HG03521 (cell line): ENCODE data around the gene NOL8.
A peak's percentile ranks its signal among the peaks of the same experiment; 100 is the strongest.

ENCODE experiments used
- ATAC-seq: cut with Tn5 transposase; IDR thresholded peaks from one replicate; pipeline ENCODE4 v1.9.1; 2021; ENCODE audit warnings: mild to moderate bottlenecking, moderate library complexity; ENCODE audit not compliant: unreplicated experiment

NOL8 gene

GRCh38 chr9:92312887-92313623 lies 12.1 kb downstream of the NOL8 start:
- ATAC-seq = no peak

DNA sequence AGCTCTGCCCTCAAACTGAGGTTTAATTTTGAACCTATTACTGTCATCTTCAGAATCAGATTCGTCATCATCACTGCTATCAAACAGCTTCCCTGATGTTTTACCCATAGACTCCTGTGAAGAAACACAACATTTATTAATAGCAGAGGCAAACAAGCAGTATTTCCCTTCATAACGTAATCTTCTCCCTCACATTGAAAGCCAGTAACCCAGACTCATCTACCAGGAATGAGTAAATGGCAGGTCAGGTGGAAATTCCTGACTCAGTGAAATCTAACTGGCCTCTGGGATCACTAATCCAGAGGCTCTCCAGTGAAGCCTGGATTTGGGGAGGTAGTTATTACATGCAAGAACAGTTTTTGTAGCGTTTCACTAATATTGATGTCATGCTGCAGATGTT lies 14.6 kb downstream of the NOL8 start:
- no peak for ATAC-seq

GRCh38 chr9:92308893-92309292 lies 16.3 kb downstream of the NOL8 start:
- ATAC-seq = no peak

DNA sequence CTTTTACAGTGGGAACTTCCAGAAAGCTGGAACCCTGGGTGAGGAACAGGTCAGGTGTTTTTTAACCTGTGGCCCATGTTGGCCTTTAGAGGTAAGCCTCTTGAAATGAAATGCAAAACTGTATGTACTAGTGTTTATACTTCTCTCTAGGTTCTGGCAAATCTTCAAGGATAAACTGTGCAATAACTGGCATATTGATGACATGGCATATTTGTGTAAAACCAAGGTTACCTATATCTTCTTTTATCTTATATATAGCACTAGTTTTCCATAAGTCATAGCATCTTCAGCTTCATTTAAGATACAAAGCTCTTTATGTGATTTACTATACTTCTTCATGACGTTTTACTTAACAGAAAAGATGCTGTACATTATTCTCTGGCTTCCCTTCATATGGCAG lies 24.2 kb downstream of the NOL8 start:
- ATAC-seq = no peak

DNA sequence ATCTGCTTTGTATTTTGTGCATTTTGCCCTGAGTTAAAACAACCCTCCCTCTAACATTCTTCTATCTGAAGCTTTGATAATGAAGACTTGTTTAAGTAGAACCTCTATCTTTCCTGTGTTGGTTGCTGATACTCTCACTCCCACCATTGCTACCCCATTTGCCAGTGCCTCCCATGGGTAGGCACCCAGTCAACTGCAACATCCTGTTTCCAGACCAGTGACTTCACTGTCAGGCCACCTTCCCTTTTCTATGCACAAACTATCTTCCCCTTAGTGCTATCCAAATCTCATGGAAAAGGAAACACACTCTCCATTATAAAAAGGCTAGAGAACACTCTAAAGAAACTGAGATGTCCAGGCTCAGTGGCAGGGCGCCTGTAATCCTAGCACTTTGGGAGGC lies 26.0 kb downstream of the NOL8 start:
- ATAC-seq = no peak

- ATAC-seq = no peak
Measured at GRCh38 chr9:92298036-92298435, 27.1 kb downstream of the NOL8 start.

DNA sequence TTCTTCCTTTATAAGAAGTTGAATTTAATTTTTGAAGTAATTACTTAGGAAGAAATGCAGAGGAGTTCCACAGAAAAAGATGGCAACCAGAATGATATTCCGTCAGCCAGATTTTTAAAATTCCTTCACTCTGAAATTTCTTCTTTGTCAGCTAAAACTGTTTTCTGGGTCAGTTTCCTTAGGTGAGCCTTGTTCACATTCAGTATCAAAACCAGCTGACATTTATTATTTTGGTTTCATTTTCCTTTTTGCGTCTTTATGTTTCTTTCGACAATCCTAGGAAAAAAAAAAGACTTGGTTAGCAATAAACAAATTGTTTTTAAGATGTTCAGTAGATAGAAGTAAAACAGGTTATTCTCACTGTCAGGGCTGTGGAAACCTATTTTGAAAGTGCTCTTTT lies 27.5 kb downstream of the NOL8 start:
- no peak for ATAC-seq

DNA sequence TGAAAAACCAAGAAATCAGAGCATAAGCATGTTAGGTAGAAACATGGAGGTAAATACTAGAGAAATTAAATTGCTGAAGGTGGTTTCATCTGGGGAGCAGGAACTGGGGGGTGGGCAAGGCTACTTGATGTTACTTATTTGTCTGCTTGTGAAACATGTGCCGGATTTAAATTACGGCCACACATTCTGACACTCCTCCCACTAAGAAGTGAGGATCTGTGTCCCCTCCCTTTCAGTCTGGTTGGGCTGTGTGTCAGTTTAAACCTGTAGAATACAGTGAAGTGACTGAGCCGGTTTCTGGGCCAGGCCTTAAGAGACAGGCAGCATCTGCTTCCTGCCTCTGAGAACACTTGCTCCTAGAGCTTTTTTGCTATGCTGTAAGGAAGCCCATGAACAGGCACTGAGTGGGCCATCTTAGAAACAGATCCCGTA lies 29.3 kb downstream of the NOL8 start:
- no peak for ATAC-seq

- no peak for ATAC-seq
Measured at GRCh38 chr9:92295240-92295790, 29.8 kb downstream of the NOL8 start.

DNA sequence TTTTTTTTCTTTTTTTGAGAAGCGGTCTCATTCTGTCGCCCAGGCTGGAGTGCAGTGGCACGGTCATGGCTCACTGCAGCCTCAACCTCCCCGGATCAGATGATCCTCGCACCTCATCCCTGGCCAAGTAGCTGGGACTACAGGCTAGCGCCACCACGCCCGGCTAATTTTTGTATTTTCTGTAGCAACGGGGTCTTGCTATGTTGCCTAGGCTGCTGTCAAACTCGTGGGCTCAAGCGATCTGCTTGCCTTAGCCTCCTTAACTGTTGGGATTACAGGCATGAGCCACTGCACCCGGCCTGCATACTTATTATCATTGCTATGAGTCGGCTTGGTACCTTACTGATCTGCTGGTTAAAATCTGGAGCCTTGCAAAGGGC lies 30.9 kb downstream of the NOL8 start:
- ATAC-seq = no peak

DNA sequence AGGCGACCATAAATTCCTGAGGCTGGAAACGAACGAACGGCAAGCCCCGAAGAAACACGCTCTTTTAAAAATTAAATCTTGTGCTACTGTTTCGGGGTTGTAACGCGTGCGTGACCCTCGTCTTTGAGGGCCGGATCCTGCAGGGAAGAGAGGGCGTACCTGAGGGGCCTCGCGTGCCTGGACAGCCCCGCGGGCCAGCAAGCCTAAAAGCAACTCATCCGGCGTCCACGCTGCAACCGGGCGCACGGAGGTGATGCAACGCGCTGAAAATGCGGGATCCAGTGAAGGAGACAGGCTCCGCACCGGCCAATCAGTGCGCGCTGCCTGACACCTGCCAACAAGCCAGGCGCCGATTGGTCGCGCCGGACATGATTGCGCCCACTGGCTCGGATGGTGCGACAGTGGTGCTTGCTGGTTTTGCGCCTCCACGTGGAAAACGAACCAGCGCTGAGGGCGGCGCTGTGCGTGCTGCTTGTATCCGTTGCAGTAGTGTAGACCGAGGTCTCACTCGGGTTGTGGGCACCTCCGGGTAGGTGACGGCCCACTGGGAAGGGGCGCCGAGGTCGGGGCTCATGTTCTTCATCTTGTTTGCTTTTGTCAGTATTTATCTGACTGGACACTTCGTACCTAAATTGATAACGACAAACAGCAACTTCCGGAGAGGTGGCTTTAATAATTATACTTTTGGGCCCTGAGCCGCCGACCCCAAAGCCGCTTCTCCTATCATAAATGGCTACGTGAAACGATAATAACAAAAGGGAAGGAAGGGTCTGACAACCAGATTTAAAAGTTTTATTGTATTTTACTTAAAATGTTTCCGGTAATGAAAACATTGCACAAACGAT lies 31.5 kb downstream of the NOL8 start, which contains the start of gene IARS1:
TSS of gene IARS1 (minus strand) at position 246 of the 845 bp plus-strand sequence. CDS start 4,278 bp downstream, outside the sequence.
- peak; percentile 97 for ATAC-seq

DNA sequence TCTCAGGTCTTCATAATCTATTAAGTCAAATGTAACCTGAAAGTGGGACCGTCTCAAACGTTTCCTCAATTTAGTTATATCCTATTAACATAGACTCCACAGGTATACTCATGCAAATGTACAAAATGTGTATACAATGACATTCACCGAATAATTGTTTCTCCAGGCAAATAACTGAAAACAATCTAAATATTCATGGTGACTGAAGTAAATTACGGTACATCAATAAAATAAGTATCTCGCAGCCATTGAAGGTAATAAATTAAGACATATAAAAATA lies 32.1 kb downstream of the NOL8 start:
- ATAC-seq = no peak

DNA sequence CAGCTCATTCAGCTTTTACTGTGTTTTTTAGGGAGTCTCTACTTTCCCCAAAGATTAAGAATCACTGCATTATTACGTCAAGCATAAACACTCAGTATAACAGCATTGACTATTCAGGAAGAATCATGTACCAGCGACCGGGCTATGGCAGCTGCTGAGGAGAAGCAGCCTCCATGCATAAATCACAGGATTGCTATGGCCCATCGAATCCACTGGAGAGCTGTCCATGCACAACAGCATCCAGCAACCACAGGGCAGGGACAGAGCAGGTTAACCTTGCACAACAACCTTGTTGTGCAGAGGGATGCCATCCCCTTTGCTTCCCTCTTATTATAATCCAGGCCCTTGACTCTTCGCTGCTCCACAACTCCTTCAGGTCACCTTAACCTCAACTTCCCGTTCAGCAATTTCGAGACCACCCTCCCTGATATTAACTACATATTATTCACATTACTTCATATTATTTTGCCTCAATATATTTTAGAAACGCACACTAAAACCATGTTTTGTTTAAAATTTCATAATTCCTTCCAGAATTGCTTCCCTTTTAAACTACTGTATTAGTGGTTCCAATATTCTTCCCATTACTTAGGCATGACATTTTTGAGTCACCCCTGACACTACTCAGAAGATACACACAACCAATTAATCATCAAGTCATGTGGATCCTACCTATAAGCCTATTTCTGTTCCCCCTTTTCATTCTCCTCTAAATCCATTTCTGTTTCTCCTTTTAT lies 32.6 kb downstream of the NOL8 start:
- no peak for ATAC-seq

DNA sequence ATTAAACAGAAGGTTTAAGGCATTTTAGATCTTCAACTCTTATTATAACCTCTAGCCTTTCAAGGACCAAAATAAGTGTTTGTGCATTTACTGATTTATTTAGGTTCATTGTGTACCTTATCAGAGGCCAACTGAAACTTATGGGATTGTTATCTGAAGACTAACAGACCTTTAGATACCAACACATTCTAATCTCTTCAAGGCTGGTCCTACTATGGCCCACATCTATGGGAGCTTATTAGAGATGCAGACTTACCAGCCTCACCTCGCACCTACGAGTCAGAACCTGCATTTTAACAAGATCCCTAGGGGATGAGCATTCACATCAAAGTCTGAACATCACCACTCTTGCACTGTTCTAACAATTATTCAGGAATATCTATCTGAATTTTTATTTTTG lies 33.6 kb downstream of the NOL8 start:
- no peak for ATAC-seq

- ATAC-seq = no peak
Measured at GRCh38 chr9:92290785-92291429, 34.2 kb downstream of the NOL8 start.

DNA sequence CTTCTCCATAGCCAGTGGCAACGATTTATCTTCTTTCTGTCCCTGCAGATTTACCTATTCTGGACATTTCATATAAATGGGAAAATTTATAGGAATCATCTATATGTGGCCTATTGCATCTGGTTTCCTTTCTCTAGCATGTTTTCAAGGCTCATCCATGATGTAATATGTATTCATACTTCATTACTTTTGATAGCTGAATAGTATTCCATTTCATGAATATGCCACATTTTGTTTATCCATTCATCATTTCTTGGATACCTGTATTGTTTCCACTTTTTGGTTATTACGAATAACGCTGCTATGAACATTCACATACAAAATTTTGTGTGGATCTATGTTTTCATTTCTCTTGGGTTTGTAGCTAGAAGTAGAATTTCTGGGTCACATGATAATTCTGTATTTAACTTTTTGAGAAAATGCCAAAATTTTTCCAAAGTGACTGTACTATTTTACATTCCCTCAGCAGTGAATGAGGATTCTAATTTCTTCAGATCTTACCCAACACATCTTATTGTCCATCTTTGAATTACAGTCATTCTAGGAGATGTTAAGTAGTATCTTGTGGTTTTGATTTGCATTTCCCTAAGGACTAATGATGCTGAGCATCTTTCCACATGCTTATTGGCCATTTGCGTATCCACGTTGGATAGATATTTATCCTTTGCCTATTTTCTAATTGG lies 35.3 kb downstream of the NOL8 start:
- no peak for ATAC-seq

GRCh38 chr9:92279302-92279701 lies 45.8 kb downstream of the NOL8 start:
- ATAC-seq = no peak

DNA sequence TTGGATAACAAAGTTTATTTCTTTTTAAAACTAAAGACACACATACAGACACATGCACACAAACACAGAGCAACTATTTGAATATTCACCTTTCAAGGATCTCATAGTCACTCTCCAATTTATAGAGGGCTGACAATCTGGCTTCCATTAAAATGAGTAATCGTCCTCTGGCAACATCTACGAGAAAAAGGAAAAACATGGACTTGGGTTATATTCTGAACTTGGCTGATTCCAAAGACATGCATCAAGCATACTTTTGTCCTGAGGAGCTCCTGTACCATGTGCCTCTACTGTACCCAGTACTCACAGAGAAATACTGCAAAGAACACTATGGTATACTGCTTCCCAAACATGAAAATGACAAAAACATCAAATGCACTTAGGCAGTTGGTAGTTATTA lies 47.0 kb downstream of the NOL8 start:
- no peak for ATAC-seq

DNA sequence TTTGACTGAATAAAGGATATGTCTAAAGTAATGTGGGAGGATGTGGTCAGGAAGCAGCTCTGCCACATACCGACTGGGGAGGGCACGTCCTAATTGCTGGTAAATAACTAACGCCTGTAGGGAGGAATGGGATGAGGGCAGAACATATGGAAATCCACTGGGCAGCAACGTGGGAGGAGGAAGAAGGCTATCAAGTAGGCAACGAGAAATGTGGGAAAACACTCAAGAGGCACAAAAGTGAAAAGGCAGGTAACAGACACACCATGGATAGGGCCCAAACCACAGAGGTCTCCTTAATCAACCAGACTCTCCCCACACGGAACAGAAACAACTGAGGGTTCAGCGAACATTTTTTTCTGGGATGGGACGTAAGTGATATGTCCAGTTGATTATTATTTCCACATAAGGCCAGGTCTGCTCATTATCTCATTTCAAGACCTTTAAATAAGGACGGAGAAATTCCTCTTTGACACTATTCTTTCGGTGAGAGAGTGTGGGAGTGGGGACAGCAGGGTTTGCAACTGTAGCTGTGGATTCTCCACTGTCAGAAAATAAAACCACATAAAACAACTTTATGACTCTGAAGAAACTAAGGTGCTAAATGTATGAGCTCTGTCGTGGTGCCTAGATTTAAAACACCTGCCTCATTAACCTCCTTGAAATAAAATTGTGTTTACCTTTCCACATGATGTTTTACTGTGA lies 48.7 kb downstream of the NOL8 start:
- ATAC-seq = no peak

DNA sequence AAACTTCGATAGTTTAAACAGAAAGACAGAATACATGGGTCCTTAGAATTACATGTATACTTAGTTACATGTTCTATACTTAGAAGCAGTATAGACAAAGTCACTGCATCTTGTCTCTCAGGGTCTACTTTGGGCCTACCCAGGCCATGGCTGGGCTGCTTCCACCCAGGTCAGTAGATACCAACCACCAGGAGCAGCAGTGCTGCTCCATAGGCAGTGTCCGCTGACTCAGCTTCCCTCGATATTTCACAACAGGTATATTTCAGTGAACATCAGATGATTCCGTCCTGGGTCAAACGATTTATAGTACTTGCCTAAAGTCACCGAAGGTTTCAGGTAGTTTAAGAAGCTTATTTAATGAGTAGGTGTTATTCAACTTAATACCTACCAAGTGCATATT lies 49.6 kb downstream of the NOL8 start:
- ATAC-seq = no peak
